Coronary artery (tissue), 2 donors: ENCODE measurements around the gene MDH2.
"Not testable (repeated sequence)": the region's sequence is repeated elsewhere in the genome, so short reads cannot be mapped to it uniquely, and the experiment has no call there.

Source experiments
- DNase-seq: peaks from one replicate; pipeline ENCODE4 v3.0.0-alpha.2; 2017; ENCODE audit warnings: low spot score
- H3K27ac ChIP-seq, 2 donors: fragments of 200-600 bp; sonication (generic); one replicate each; pipeline ENCODE4 v1.5.1; 2016 to 2019
- H3K4me3 ChIP-seq: fragments of 200-600 bp; sonication (generic); 2 replicates; pipeline ENCODE4 v1.5.1; 2016; ENCODE audit warnings: mild to moderate bottlenecking, moderate library complexity
- TF ChIP-seq, protein P1 (sequence below): fragments of 200-600 bp; sonication (generic); IDR thresholded peaks from one replicate; pipeline ENCODE4 v1.5.1; 2019; ENCODE audit warnings: antibody characterized with exemption

Gene MDH2

DNA sequence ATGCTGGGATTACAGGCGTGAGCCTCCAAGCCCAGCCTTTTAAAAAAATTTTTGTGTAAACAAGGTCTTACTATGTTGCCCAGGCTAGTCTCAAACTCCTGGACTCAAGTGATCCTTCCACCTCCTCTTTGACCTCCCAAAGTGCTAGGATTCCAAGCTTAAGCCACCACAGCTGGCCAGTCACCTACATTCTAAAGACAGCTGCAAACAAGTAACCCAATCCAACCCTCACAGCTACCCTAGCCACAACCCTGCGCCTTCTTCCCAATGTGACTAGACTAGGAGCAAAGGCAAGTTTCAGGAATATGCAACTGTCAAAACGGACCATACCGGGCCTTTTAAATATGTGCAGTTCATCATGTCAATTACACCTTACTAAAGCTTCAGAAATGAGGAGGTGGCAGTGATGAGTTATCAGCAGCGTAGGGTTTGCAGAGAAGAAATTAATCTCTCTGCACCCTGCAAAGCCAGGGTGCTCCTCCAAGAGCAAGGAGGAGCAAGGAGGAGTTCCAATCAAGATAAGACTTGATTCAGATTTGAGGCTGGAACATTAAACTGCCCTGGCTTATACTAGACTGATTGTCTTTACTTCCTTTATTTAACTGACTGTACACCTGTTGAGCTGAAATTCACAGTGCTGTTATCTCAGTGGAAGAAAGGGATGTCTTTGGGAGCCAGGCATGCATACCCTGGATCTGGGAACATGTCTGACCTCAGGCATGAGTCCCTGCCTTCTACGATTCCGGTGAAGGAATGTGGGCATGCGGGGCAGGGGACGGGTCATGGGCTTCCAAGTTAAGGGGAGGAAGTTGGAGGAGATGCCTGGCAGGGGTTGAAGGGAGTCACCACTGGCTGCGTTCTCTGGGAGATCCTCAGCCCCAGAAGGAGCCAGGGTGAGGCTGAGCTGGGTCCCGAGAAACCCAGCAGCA lies 38.0 kb upstream of the MDH2 start:
- Histone ChIP-seq H3K4me3 (no peak overlapping the region), H3K27ac (peak overlapping the region in 1 of 2 donors; percentile 70)
- TF ChIP-seq, protein P1, sequence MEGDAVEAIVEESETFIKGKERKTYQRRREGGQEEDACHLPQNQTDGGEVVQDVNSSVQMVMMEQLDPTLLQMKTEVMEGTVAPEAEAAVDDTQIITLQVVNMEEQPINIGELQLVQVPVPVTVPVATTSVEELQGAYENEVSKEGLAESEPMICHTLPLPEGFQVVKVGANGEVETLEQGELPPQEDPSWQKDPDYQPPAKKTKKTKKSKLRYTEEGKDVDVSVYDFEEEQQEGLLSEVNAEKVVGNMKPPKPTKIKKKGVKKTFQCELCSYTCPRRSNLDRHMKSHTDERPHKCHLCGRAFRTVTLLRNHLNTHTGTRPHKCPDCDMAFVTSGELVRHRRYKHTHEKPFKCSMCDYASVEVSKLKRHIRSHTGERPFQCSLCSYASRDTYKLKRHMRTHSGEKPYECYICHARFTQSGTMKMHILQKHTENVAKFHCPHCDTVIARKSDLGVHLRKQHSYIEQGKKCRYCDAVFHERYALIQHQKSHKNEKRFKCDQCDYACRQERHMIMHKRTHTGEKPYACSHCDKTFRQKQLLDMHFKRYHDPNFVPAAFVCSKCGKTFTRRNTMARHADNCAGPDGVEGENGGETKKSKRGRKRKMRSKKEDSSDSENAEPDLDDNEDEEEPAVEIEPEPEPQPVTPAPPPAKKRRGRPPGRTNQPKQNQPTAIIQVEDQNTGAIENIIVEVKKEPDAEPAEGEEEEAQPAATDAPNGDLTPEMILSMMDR = no peak
- no peak for DNase-seq

- DNase-seq = no peak
- Histone ChIP-seq H3K27ac (peak overlapping the region; percentile 31 to 70), H3K4me3 (peak overlapping the region; percentile 40)
- TF ChIP-seq, protein P1 = no peak
Measured at GRCh38 chr7:76011442-76011861, 36.5 kb upstream of the MDH2 start.

DNA sequence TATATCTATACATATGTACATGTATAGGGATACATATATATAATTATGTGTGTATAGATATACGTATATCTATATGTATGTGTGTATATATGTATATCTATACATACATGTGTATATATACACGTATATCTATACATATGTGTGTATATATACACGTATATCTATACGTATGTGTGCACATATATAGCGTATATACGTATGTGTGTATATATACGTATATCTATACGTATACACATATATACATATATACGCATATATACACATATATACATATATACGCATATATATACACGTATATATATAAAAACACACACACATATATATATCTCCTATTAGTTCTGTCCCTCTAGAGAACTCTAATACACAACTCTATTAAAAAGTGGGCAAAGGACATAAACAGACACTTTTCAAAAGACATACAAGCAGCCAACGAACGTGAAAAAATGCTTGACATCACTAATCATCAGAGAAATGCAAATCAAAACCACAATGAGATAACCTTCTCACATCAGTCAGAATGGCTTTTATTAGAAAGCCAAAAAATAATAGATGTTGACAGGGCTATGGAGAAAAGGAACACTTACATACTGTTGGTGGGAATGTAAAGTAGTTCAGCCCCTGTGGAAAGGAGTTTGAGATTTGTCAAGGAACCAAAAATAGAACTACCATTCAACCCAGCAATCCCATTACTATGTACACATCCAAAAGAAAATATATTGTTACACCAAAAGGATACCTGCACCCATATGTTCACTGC lies 31.5 kb upstream of the MDH2 start:
- TF ChIP-seq, protein P1 = no peak

GRCh38 chr7:76018520-76018919 lies 29.4 kb upstream of the MDH2 start:
- not testable (repeated sequence) for H3K4me3 ChIP-seq, H3K27ac ChIP-seq, DNase-seq

More for the DNA sequence above, 31.5 kb upstream of the MDH2 start:
- Histone ChIP-seq H3K4me3 (no peak overlapping the region), H3K27ac (no peak overlapping the region)
- no peak for DNase-seq

GRCh38 chr7:76020031-76020714 lies 27.7 kb upstream of the MDH2 start:
- DNase-seq = no peak
- Histone ChIP-seq H3K27ac (no peak overlapping the region), H3K4me3 (no peak overlapping the region)
- TF ChIP-seq, protein P1 = peak; percentile 86

DNA sequence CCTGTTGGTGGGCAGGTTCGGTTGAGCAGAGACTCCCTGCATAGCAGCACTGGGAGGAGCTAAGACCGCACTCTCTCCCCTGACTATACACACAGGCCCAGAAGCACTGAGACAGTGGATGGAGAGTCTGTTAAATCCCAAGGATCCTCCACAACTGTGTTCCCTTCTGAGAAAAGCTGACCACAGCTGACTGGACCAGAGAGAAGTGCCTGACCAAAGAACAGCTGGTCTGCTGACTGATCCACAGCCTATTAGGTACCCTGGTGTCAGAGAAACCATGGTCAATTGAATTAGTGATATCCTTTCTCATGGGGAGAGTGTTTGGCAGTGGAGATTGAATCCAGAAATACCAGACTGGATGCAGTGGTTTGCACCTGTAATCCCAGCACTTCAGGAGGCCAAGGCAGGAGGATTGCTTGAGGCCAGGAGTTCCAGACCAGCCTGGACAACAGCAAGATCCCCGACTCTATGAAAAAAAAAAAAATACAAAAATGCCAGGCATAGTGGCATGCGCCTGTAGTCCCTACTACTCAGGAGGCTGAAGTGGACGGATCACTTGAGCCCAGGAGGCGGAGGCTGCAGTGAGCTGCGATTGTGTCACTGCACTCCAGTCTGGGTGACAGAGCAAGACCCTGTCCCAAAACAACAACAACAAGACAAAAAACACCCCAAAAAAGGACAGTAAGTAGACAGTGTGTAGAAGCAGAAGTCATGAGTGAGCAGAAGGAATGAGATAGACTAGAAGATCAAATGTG lies 25.7 kb upstream of the MDH2 start:
- TF ChIP-seq, protein P1 = no peak
- no peak for DNase-seq
- no peak overlapping the region for H3K27ac ChIP-seq
- no peak overlapping the region for H3K4me3 ChIP-seq
